H9 (cell line): Measurements from ENCODE around the gene HSP90B1. TPM values are rescaled to one million over a fixed set of nuclear protein-coding genes. Genes with fewer than 3 reads are reported as not detected.

Experiments used
- DNase-seq: peaks from one replicate; pipeline ENCODE4 v3.0.0-alpha.2; 2017
- H2AFZ ChIP-seq: one replicate; pipeline ENCODE4 v1.6.1; 2013; ENCODE audit warnings: mild to moderate bottlenecking, low read length, control low read depth, moderate library complexity
- H2AK5ac ChIP-seq: 2 replicates; pipeline ENCODE4 v1.6.1; 2013; ENCODE audit warnings: low read length, control low read depth, mixed read lengths; ENCODE audit not compliant: insufficient read length
- H2BK120ac ChIP-seq: one replicate; pipeline ENCODE4 v1.6.1; 2013; ENCODE audit warnings: low read depth, mild to moderate bottlenecking, low read length, control low read depth, inconsistent platforms; ENCODE audit not compliant: poor library complexity, severe bottlenecking
- H2BK12ac ChIP-seq: 2 replicates; pipeline ENCODE4 v1.6.1; 2013; ENCODE audit warnings: low read length, control low read depth, mixed read lengths, low read depth; ENCODE audit not compliant: insufficient read length
- H2BK15ac ChIP-seq: 2 replicates; pipeline ENCODE4 v1.6.1; 2013; ENCODE audit warnings: low read depth, low read length, control low read depth
- H2BK20ac ChIP-seq: one replicate; pipeline ENCODE4 v1.6.1; 2013; ENCODE audit warnings: low read depth, mild to moderate bottlenecking, low read length, control low read depth, inconsistent platforms; ENCODE audit not compliant: poor library complexity, severe bottlenecking
- H2BK5ac ChIP-seq: 2 replicates; pipeline ENCODE4 v1.6.1; 2013; ENCODE audit warnings: low read length, control low read depth, mixed read lengths; ENCODE audit not compliant: insufficient read length
- H3K14ac ChIP-seq: 2 replicates; pipeline ENCODE4 v1.6.1; 2013; ENCODE audit warnings: low read length, control low read depth; ENCODE audit not compliant: insufficient read depth
- H3K18ac ChIP-seq: 2 replicates; pipeline ENCODE4 v1.6.1; 2013; ENCODE audit warnings: low read depth, mild to moderate bottlenecking, mixed read lengths, low read length, control low read depth; ENCODE audit not compliant: insufficient read length
- H3K23ac ChIP-seq: 2 replicates; pipeline ENCODE4 v1.6.1; 2013; ENCODE audit warnings: low read length, control low read depth, mixed read lengths, low read depth; ENCODE audit not compliant: insufficient read length
- H3K23me2 ChIP-seq: 2 replicates; pipeline ENCODE4 v1.6.1; 2013; ENCODE audit warnings: low read depth, mild to moderate bottlenecking, mixed read lengths, low read length, control low read depth; ENCODE audit not compliant: insufficient read length, poor library complexity, severe bottlenecking
- H3K27ac ChIP-seq: 2 replicates; pipeline ENCODE4 v1.5.1; 2013; ENCODE audit warnings: low read length, control low read depth, mixed read lengths, low read depth; ENCODE audit not compliant: insufficient read length
- H3K27me3 ChIP-seq: 2 replicates; pipeline ENCODE4 v1.6.1; 2013; ENCODE audit warnings: low read length, control low read depth, inconsistent platforms; ENCODE audit not compliant: insufficient read depth
- H3K4ac ChIP-seq: 2 replicates; pipeline ENCODE4 v1.6.1; 2013; ENCODE audit warnings: low read depth, mild to moderate bottlenecking, control low read depth, inconsistent platforms, low read length, moderate library complexity
- H3K4me1 ChIP-seq: 2 replicates; pipeline ENCODE4 v1.6.1; 2013; ENCODE audit warnings: low read length, control low read depth, inconsistent platforms; ENCODE audit not compliant: insufficient read depth
- H3K4me2 ChIP-seq: 2 replicates; pipeline ENCODE4 v1.6.1; 2013; ENCODE audit warnings: low read length, control low read depth, mixed read lengths; ENCODE audit not compliant: insufficient read length, insufficient read depth
- H3K56ac ChIP-seq: 2 replicates; pipeline ENCODE4 v1.6.1; 2013; ENCODE audit warnings: low read depth, mild to moderate bottlenecking, mixed read lengths, low read length, control low read depth; ENCODE audit not compliant: insufficient read length
- H3K79me1 ChIP-seq: 2 replicates; pipeline ENCODE4 v1.6.1; 2013; ENCODE audit warnings: low read depth, mild to moderate bottlenecking, moderate library complexity, low read length, control low read depth, inconsistent platforms; ENCODE audit not compliant: insufficient read depth, poor library complexity, severe bottlenecking
- H3K79me2 ChIP-seq: 2 replicates; pipeline ENCODE4 v1.6.1; 2013; ENCODE audit warnings: low read length, control low read depth, inconsistent platforms; ENCODE audit not compliant: insufficient read depth
- H3K9ac ChIP-seq: 2 replicates; pipeline ENCODE4 v1.6.1; 2013; ENCODE audit warnings: low read length, control low read depth, mixed read lengths; ENCODE audit not compliant: insufficient read length; ENCODE audit errors: extremely low read depth
- H3K9me3 ChIP-seq: one replicate; pipeline ENCODE4 v1.6.1; 2013; ENCODE audit warnings: low read depth, low read length, inconsistent platforms; ENCODE audit not compliant: control insufficient read depth
- H3T11ph ChIP-seq: one replicate; pipeline ENCODE4 v1.6.1; 2013; ENCODE audit warnings: mild to moderate bottlenecking, low read length, control low read depth, inconsistent platforms
- H4K20me1 ChIP-seq: one replicate; pipeline ENCODE4 v1.6.1; 2013; ENCODE audit not compliant: control insufficient read depth, insufficient read length, insufficient read depth
- H4K5ac ChIP-seq: 2 replicates; pipeline ENCODE4 v1.6.1; 2013; ENCODE audit warnings: low read depth, mild to moderate bottlenecking, mixed read lengths, low read length, control low read depth; ENCODE audit not compliant: insufficient read length
- H4K8ac ChIP-seq: replicated peaks from 2 replicates; pipeline ENCODE4 v1.6.1; 2013; ENCODE audit warnings: low read length, control low read depth, mixed read lengths, low read depth; ENCODE audit not compliant: insufficient read length
- H4K91ac ChIP-seq: 2 replicates; pipeline ENCODE4 v1.6.1; 2013; ENCODE audit warnings: low read depth, mild to moderate bottlenecking, moderate library complexity, mixed read lengths, low read length, control low read depth; ENCODE audit not compliant: insufficient read length
- H3K27ac Mint-ChIP-seq, 3 experiments: 2 replicates in 2 of 3; 3 replicates in 1 of 3; pipeline ENCODE4 v1.8.0; 2020 to 2021; ENCODE audit warnings: mixed read lengths in 3 of 3, mild to moderate bottlenecking in 1 of 3, moderate library complexity in 1 of 3
- H3K27me3 Mint-ChIP-seq: 2 replicates; pipeline ENCODE4 v1.8.0; 2021; ENCODE audit warnings: low read depth, mild to moderate bottlenecking, moderate library complexity, mixed read lengths
- H3K36me3 Mint-ChIP-seq, 3 experiments: 2 replicates in 2 of 3; 3 replicates in 1 of 3; pipeline ENCODE4 v1.8.0; 2020 to 2021; ENCODE audit warnings: low read depth in 3 of 3, mixed read lengths in 3 of 3; ENCODE audit not compliant: insufficient read depth in 1 of 3
- H3K4me1 Mint-ChIP-seq, 2 experiments: 2 replicates each; pipeline ENCODE4 v1.8.0; 2020; ENCODE audit warnings: mixed read lengths in 2 of 2
- H3K4me3 Mint-ChIP-seq, 2 experiments: 2 replicates in 1 of 2; 3 replicates in 1 of 2; pipeline ENCODE4 v1.8.0; 2020 to 2021; ENCODE audit warnings: mild to moderate bottlenecking in 2 of 2, mixed read lengths in 2 of 2, moderate library complexity in 1 of 2
- H3K9me3 Mint-ChIP-seq, 2 experiments: 2 replicates in 1 of 2; 3 replicates in 1 of 2; pipeline ENCODE4 v1.8.0; 2020; ENCODE audit warnings: mild to moderate bottlenecking in 2 of 2, mixed read lengths in 2 of 2, moderate library complexity in 1 of 2
- CTCF ChIP-seq: fragments of 200-600 bp; sonication (generic); conservative IDR thresholded peaks from 3 replicates; pipeline ENCODE4 v1.8.0; 2021; ENCODE audit warnings: antibody characterized with exemption, mild to moderate bottlenecking
- WGBS: extraction: QIAGEN DNeasy Blood & Tissue Kit; methylation state at CpG from one replicate; pipeline ENCODE4 v1.1.7; 2013; ENCODE audit warnings: missing lambda C conversion rate, low lambda C conversion rate, mixed read lengths; ENCODE audit not compliant: insufficient read length; ENCODE audit errors: extremely low coverage; 5-methylcytosine and 5-hydroxymethylcytosine counted together
- total RNA-seq: library from RNA; stranded (reverse); gene quantifications from 2 replicates; pipeline ENCODE4 v1.2.1, GENCODE V29; 2021

The HSP90B1 gene
- total RNA-seq, 1 experiment from 2014 or later, result 737 TPM

- Histone ChIP-seq H3K56ac (no peak overlapping the region), H4K8ac (no peak overlapping the region), H2AFZ (no peak overlapping the region), H3K4me2 (no peak overlapping the region), H3K79me2 (no peaks in the 10 kb centered on the region), H3K18ac (no peak overlapping the region), H3K23ac (no peak overlapping the region), H2BK20ac (no peak overlapping the region), H2BK15ac (no peak overlapping the region), H4K91ac (no peak overlapping the region), H4K5ac (no peak overlapping the region), H2BK12ac (no peak overlapping the region), H2BK120ac (no peak overlapping the region), H3K9me3 (no peaks in the 10 kb centered on the region), H3K79me1 (no peaks in the 10 kb centered on the region), H3K9ac (no peak overlapping the region), H2BK5ac (no peak overlapping the region), H3K4ac (no peak overlapping the region), H4K20me1 (no peaks in the 10 kb centered on the region), H3K14ac (no peak overlapping the region), H2AK5ac (no peak overlapping the region), H3K27ac (no peak overlapping the region), H3K27me3 (no peaks in the 10 kb centered on the region), H3T11ph (no peak overlapping the region), H3K4me1 (no peaks in the 10 kb centered on the region; the same call in 1 of the 2 replicates), H3K23me2 (no peaks in the 10 kb centered on the region)
- WGBS, result no CpG with 5 or more reads among the region's 2 CpGs
- TF ChIP-seq CTCF, result no peak
- Mint-ChIP-seq H3K4me3 (no peak overlapping the region), H3K4me1 (peaks cover 11% of the 10 kb centered on the region in 2 experiments), H3K27me3 (no peaks in the 10 kb centered on the region; the same call in 1 of the 2 replicates), H3K27ac (no peak overlapping the region; a peak in 1 of 7 replicates), H3K9me3 (no peaks in the 10 kb centered on the region), H3K36me3 (no peaks in the 10 kb centered on the region)
- no peak for DNase-seq
These were observed 47.2 kb upstream of the HSP90B1 start for GRCh38 chr12:103882861-103883596.
